HG03521 (cell line): ENCODE data around the gene WDR75.

Experiments
- ATAC-seq: cut with Tn5 transposase; IDR thresholded peaks from one replicate; pipeline ENCODE4 v1.9.1; 2021; ENCODE audit warnings: mild to moderate bottlenecking, moderate library complexity; ENCODE audit not compliant: unreplicated experiment

Gene WDR75

GRCh38 chr2:189492451-189492850 lies 51.2 kb downstream of the WDR75 start:
- ATAC-seq: no peak

- ATAC-seq: no peak
Observed at GRCh38 chr2:189498205-189498604, 56.9 kb downstream of the WDR75 start.

DNA sequence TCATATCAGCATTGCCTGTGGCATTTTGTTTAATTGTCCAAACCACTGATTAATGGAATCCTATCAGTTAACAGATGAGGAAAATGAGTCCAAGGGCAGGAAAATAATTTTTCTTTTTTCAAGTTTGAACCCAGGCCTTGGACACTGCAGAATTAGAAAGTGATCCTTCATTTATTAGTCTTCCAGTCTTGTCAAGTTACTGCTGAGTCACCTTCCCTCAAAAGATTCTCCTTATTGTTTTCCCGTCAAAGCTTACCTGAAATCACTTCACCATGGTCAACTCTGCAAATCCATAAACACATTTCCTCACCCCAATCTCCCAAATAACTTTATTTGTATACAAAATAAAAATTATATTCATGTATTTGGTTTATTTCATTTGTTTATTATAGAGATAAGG lies 57.9 kb downstream of the WDR75 start:
- ATAC-seq: no peak

- ATAC-seq: no peak
Observed at GRCh38 chr2:189500456-189501160, 59.3 kb downstream of the WDR75 start.

DNA sequence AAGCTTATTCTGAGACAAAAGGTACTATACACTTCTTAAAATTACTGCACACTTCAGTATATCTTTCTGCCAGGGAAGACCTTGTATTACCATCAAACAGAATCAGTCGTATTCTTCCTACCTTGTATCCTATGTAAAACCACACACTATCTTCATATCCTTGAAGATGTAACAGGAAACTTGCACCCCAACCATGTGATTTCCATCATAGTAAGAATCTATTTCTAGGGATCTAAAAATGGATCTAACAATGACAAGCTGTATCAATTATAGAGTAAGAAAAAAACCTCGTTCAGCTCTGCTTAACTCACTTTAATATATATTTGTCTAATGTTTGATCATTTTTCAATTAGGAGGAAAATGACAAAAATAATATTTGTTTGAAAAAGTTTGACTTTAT lies 60.2 kb downstream of the WDR75 start:
- ATAC-seq: no peak

- no peak for ATAC-seq
Observed at GRCh38 chr2:189502714-189503113, 61.4 kb downstream of the WDR75 start.

DNA sequence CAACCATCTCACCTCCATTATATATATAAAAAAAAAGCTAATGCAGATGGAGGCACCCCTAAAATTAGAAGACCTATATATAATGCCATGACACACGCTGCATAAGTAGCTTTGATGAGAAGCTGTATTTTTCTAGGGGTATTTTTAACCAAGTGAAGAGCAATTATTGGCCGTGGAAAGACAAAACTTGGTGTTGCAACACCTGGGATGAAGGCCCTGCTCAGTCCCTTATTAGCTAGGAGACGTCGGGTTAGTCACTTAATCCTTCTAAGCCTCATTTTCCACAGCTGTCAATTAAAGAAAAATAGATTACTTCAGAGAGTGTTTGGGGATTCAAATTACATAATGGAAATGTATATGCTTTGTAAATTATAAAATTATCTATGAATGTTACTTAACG lies 63.0 kb downstream of the WDR75 start:
- no peak for ATAC-seq

DNA sequence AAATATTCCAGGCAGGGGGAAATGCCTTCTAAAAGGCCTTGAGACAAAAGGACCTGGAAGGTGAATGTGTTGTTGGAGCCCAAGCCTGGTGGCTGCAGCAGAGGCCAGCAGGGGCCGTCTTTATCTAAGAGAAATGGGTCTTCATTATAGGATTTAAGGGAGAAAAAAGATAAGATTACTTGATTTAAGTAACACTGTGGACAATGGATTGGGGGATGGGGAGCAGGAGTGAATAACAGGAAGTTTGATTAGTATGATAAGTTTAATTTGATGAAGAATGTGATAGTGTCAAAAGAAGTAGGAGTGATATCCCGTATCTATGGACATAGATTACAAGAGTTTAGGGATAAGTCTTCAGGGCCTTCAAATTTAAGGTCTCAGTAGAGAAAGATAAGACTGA lies 64.2 kb downstream of the WDR75 start:
- no peak for ATAC-seq

GRCh38 chr2:189506514-189506976 lies 65.3 kb downstream of the WDR75 start:
- no peak for ATAC-seq

DNA sequence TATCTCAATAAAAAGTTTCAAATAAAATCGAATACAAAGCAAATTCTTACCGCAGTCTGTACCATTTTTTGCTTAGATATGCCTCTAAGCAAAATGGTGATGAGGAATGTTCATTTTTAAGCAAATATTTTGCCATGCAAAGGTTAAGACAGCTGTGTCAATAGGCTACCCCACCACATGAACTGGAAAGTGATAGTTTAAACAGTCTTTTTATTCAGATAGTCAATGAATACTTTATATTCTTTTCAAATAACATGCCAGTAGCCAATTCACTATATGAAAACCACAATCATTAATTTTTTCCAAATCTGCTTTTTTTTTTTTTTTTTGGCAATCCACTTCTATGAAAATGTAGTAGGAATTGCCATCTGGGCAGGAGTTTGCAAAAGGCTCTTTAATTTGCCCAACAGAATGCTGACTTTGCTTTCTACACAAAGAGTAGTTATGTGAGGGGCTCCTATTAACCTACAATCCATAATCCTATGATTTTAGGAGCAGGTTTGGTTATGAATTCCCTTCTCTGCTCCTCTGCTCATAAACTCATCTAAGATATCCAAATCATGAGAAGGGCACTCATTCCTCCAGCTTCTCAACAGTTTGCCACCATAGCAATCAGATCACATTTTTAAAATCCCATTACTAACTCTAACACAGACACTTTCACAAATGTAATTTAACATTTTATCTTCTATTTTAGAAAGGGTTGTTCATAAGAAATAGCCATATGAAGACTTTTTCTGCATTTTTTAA lies 70.1 kb downstream of the WDR75 start:
- ATAC-seq: no peak

GRCh38 chr2:189511960-189512319 lies 70.7 kb downstream of the WDR75 start:
- no peak for ATAC-seq

GRCh38 chr2:189512879-189513278 lies 71.6 kb downstream of the WDR75 start:
- no peak for ATAC-seq

DNA sequence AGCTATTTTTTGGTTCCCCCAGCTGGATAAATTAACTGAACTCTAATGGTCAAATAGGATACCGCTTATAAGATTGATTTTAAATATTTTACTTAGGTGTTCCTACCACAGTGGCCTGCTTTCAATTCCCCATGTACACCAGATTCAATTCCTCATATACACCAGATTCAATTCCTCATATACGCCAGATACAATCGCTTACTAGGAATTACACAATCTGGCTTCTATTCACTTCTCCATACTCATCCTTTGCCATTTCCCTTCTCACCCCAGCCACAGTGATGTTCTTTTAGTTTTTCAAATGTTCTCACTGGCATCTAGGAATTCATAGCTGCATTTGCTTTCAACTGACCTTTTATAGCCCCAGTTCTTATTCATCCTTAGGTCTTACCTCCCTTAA lies 72.8 kb downstream of the WDR75 start:
- ATAC-seq: no peak

- ATAC-seq: no peak
Observed at GRCh38 chr2:189515264-189515663, 74.0 kb downstream of the WDR75 start.

GRCh38 chr2:189516546-189516945 lies 75.3 kb downstream of the WDR75 start:
- ATAC-seq: no peak

DNA sequence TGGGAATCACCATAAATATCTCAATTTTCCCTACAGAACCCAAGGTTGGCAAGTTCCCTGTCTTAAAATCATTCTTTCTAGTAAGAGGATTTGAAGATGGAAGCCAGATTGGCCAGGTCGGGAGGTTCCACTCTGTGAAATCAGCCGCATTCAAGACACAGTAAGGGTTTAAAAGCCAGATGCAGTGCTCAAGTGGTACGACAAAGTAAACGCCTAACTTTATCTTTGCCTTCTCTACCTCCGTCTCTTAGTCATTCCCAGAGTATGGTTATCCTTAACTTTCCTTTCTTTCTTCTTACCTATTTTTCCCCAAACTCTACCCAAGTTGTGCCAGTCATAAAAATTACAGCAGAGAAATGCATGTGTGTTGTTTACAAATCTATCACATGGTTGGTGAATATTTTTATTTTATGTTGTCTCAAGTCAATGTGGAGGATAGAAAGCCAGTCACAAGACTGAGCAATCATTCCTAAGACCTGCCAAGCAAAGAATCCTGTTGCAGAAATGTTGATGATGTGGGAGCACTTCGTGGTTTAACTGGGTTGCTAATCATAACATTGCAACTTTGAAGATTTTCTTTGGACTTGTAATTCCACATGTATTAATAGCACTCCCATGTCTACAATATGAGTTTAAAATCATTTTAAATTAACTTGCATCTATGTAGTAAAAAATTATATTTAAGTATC lies 76.7 kb downstream of the WDR75 start:
- ATAC-seq: no peak

DNA sequence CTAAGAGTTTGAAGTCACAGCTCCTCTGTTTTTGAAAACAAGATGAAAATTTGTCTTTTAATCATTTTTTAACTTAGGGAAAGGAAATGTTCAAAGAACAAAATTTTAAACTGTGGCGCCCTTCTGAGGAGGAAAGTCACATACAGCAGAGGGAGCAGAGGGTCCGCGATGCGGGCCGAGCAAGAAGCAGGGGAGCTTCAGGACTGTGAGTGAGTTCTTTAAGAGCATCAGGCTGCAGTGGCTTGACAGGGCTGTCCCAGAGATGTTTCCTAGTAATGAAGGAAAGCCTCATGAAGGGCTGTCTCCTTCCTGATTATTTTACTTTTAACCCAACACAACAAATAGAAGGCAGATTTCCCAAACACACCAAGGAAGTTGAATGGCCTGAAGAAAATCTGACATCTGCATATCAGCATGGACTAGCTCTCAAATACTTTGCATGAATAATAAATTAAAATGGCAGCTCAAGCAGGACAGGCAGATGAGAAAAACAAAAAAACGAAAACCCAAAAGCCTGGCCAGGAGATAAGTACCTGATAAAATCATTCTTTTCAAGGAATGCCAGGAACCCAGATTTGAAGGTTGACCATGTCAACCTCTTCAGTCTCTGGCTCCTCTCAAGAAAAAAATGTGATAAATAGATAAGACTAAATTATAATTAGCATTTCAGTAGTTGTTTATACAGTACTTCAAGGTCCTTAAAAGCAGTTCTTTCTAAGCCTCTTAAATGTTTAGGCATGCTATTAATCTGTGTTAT lies 78.5 kb downstream of the WDR75 start:
- no peak for ATAC-seq

DNA sequence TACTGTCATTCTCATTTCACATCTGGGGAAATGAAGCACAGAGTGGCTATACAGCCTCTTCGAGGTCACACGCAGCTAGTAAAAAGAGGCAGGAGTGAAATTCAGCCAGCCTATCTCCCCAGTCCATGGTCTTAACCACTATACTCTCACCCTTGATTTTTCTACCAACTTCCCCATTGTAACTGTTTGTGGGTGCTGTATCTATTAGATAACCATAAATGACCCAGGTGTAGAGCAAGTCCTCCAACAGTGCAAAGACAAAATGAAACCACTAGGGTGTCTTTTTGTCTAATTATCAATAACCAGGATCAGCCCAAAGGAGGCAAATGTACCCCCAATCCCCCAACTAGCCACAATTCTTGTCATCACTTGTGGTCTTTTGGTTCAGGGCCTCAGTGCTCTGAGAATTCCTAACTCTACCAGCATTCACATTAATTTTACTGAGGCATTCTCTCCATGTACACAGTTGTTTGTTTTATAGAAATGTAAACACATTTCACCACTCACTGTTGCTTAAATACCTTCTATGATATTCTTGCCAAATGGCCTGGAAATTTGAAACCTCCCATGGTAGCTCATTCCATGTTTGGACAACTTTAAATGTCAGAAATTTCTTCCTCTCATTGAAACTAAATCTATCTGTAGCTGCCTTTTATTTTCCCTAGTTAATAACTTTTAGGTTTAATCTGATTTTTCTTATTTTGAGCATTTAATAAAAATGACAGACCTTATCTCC lies 80.6 kb downstream of the WDR75 start:
- no peak for ATAC-seq

GRCh38 chr2:189522435-189523151 lies 81.3 kb downstream of the WDR75 start:
- no peak for ATAC-seq

GRCh38 chr2:189524746-189525145 lies 83.5 kb downstream of the WDR75 start:
- ATAC-seq: no peak
